Activated CD4-positive, CD25-positive, alpha-beta regulatory T cell treated with anti-CD3 and anti-CD28 coated beads, Interleukin-2, amount 50 U/mL, for 16 hours (primary cell): ENCODE measurements around the gene ADNP2.

Experiments used
- DNase-seq: peaks from one replicate; pipeline ENCODE4 v3.0.0-alpha.2; 2020; ENCODE audit warnings: low read depth, low spot score

ADNP2 gene

GRCh38 chr18:80107426-80107825 lies 1.6 kb upstream of the ADNP2 start:
- DNase-seq: no peak

GRCh38 chr18:80108121-80108536 lies 933 bp upstream of the ADNP2 start:
- DNase-seq: no peak

GRCh38 chr18:80109676-80110078 lies 615 bp downstream of the ADNP2 start:
- no peak for DNase-seq

GRCh38 chr18:80112624-80113248 lies 3.7 kb downstream of the ADNP2 start:
- no peak for DNase-seq

- no peak for DNase-seq
Measured at GRCh38 chr18:80115035-80115434, 6.0 kb downstream of the ADNP2 start.

GRCh38 chr18:80119111-80119510 lies 10.0 kb downstream of the ADNP2 start:
- no peak for DNase-seq

- DNase-seq: no peak
Measured at GRCh38 chr18:80120932-80121331, 11.9 kb downstream of the ADNP2 start.

GRCh38 chr18:80124131-80124530 lies 15.1 kb downstream of the ADNP2 start:
- DNase-seq: no peak

- DNase-seq: no peak
Measured at GRCh38 chr18:80126797-80127196, 17.7 kb downstream of the ADNP2 start.

GRCh38 chr18:80127635-80128034 lies 18.6 kb downstream of the ADNP2 start:
- DNase-seq: no peak

- no peak for DNase-seq
Measured at GRCh38 chr18:80129672-80130367, 20.8 kb downstream of the ADNP2 start.

GRCh38 chr18:80130555-80130954 lies 21.5 kb downstream of the ADNP2 start:
- DNase-seq: no peak

GRCh38 chr18:80132180-80132812 lies 23.2 kb downstream of the ADNP2 start:
- DNase-seq: no peak

- no peak for DNase-seq
Measured at GRCh38 chr18:80133124-80133523, 24.1 kb downstream of the ADNP2 start.

GRCh38 chr18:80135136-80135535 lies 26.1 kb downstream of the ADNP2 start:
- no peak for DNase-seq

GRCh38 chr18:80136679-80137078 lies 27.6 kb downstream of the ADNP2 start:
- no peak for DNase-seq

- DNase-seq: no peak
Measured at GRCh38 chr18:80137137-80137536, 28.1 kb downstream of the ADNP2 start.

- DNase-seq: no peak
Measured at GRCh38 chr18:80137976-80138375, 28.9 kb downstream of the ADNP2 start.

GRCh38 chr18:80140455-80140985 lies 31.5 kb downstream of the ADNP2 start:
- DNase-seq: no peak

GRCh38 chr18:80143881-80144280 lies 34.8 kb downstream of the ADNP2 start:
- DNase-seq: no peak

- DNase-seq: no peak
Measured at GRCh38 chr18:80145196-80145804, 36.2 kb downstream of the ADNP2 start.

GRCh38 chr18:80147037-80147417 lies 38.0 kb downstream of the ADNP2 start:
- DNase-seq: no peak
